ENCODE data around the gene INPP5A.

INPP5A gene

DNA sequence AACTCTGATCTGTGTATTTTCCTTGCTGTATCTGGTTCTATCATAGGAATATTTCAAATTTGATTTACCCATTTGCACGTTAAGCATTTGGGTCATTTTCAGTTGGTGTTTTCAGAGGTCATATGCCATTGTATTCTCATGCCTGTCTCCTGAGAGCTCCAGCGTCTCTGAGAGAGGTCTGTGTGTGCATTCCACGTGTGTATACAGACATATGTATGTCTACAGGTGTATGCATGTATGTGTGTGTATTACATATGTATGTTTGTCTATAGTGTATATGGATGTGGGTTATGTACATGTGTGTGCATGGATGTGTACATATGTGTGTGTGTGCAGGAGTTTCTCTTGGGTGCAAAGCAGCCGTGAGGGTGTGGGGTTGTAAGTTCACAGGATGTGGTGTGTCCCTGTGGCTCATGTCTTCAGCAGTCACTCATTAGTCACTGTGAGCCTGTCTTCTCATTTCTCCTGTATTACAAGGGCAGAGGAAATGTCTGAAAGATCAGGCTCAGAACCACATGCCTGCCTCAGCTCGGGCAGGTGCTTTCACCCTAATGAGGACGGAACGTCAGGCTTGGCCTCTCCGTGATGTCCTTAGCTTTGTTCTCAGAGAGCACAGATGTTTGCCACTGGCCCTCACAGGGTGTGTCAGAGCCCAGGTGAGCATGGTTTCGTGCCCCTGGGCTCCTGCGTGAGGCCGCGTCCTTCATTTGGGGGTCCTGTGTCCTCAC is 146.7 kb downstream of the INPP5A start:
- DNase-seq = no peak

DNA sequence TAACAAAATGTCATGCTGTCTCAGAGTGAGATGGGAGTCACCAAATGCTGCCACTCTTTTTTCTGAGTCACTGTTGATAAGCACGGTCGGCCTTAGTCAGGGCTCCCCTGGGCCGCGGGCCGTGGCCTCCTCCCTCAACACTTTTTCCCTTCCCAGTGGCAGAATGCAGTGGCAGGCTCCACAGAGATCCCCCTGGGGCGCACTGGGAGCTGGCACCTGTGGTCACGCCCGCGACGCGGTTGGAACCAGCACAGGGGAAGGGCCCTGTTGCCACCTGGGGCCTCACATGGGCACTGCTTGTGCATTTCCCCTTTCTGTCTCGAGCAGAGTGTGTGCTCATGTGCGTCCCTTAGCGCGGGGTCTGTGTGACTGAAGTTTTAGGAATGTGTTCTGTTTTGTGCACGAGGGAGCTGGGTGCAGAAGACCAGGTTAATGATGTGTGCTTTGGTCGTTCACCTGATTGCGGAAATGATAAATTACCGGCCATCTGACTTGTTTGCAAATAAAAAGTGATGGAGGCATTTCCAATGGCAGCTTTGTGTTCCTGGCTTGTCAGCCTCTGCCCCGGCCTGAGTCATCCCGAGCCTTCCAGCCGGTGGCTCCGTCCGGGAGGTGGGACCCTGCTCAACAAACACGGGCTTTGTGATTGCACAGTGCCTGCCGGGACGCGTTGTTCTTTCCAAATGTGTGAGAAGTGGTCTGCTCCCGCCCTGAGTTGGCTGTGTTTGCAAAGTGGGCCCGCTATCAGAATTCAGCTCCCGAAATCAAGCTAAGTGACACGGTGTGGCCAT is 147.7 kb downstream of the INPP5A start:
- DNase-seq = no peak

DNA sequence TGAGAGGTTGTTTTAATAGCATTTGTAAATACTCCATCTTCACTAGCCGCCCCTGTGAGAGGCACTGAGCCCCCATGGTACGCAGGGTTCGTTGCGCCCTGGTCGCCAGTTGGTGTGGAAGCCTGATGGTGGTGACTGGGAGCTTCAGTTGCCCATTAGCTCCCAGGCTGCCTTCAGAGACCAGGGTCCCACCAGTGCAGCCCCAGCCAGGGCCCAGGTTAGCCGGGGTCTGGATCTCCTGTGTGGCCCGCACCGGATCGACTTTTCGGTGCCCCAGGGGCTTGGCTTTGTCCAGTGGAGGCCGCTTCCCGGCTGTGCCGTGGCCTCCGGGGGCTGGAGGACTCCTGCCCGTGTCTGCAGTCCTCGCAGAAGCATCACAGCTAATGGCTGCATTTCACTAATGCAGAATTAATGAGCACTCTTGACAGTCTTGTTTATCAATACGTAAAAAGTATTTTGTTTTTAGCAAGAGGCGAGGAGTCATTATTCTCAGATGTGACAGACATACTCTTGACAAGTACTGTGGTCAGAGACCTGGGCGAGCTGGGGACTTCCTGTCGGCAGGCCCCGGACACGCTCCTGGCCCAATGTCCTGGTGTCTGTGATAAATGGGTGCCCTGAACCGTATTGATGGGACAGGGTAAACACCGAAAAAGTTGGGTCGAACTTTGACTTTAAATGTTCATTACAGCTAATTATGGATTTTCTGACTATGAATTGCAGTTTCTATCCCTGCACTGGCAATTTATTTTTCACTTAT is 148.5 kb downstream of the INPP5A start:
- DNase-seq = no peak

DNA sequence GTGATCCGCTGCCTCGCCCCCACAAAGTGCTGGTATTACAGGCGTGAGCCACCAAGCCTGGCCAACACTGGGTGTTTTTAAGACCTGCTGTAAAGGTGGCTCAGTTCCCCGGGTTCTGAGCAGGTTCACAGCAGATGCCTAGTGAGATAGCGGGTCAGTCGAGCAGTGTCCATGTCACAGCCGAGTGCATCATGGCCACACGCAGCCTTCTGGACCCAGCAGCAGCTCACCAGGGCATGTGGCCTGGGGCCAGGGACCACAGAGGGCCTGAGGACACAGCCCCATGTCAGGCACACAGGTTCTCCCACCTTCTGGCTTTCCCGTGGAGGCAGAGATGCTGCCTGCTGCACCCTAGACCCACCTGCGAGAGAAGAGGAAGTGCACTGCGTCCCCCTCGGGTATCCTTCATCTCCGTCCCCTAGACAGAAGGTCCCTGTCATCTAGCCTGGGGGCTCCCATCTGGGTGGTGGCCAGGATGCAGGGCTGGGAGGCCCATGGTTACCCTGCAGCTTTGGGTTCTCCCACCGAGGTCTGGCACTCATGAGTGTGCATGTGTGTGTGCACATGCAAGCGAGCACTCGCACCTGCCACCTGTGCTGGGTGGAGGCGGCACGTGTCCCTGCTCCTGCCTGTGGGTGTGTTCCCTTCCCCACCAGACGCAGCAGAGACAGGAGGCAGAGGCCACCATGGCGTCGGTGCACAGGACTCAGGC is 149.8 kb downstream of the INPP5A start:
- no peak for DNase-seq

DNA sequence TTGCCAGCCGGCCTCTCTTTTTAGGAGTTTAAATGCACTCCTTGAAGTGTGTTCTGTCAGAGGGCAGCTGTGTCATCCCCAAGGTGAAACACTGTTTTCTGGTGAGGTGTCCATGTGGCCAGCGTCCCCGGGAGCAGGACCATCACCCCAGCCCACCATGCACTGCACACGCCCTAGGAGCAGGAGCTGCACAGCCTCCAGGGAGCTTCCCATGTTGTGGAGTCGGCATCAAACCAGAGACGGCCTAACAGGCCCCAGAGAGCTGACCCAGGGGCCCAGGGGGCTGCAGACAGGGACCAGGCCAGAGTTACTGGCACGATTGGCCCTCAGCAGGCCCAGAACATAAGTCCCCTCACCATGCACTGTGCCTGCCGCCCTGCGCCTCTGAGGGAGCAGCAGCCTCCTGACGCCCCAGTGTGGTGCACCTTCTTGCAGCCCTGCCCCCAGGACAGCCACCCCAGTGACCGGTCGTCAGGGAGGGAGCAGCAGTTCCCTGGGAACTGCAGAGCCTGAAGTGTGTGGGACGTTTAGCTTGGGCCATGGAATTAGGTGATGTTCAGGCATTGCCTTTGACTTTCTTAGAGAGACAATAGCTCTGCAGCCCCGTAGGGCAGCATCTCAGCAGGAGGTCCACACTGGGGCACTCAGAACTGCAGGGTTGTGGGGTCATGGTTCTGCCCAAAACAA is 150.4 kb downstream of the INPP5A start:
- DNase-seq = no peak

DNA sequence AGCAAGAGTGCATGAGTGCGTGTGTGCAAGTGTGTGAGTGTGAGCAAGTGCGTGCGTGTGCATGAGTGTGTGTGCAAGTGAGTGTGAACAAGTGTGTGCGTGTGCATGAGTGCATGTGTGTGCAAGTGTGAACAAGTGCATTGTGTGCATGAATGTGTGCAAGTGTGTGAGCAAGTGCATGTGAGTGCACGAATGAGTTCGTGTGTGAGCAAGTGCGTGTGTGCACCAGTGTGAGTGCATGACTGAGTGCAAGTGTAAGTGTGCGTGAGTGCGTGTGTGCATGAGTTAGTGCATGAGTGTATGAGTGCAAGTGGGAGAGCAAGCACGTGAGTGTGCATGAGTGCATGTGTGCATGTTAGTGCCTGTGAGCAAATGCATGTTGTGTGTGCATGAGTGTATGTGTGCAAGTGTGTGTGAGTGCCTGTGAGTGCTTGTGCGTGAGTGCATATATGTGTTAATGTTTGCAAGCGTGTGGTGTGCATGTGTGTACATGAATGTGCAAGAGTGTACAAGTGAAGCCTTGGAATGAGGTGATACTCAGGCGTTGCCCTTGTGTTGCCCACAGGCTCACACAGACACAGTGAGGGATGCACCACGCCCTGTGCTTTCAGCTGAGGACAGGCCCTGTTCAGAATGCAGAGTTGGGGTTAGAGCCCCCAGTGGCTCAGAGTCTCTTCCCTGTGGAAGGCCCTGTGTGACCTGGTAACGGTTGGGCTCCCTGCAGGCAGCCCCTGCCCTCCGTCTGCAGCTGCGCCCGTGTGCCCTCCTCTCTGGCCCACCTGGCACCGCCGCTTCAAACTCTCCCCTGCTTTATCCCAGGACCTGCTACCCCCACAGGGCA is 151.2 kb downstream of the INPP5A start:
- no peak for DNase-seq

DNA sequence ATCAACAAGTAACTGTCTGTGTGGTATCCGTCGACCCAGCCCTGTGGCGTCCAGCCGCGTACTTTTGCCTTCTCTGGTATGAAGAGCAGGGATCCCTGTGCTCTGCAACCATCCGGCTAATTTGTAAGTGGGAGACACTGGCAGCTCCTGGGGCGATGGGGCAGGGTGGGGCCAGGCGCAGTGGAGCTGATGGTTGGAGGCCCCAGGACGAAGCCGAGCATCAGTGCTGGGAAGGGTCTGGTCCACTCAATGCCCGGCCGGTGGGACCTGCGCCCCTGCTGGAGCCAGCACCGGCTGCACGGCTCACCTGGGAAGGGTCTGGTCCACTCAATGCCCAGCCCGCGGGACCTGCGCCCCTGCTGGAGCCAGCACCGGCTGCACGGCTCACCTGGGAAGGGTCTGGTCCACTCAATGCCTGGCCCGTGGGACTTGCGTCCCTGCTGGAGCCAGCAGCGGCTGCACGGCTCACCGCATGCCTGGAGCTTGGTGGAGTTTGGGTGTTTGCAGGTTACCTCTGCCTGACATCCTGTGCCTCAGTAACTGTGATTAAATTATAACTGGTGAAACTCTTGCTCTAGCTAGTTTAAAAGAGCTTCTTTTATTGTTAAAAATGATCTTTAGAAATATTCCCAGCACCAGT is 152.3 kb downstream of the INPP5A start:
- DNase-seq = no peak

DNA sequence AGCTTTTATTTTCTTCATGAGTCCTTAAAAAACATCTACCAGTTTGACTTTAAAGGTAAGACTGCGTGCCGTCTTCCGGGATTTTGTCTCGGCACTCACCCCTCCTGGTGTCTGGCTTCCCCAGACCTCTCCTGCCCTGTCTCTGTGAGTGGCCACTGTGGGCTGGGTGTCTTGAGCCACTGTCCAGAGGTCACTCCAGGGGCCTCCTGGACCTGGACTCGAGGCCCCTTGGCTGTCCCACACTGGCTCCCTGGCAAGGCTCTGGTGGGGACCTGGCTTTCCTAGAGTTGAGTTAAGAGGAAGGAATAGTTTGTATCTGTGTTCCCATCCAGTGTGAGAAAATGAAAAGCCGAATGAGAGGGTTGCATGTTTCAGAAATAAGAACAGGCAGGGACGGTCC is 152.8 kb downstream of the INPP5A start:
- no peak for DNase-seq

DNA sequence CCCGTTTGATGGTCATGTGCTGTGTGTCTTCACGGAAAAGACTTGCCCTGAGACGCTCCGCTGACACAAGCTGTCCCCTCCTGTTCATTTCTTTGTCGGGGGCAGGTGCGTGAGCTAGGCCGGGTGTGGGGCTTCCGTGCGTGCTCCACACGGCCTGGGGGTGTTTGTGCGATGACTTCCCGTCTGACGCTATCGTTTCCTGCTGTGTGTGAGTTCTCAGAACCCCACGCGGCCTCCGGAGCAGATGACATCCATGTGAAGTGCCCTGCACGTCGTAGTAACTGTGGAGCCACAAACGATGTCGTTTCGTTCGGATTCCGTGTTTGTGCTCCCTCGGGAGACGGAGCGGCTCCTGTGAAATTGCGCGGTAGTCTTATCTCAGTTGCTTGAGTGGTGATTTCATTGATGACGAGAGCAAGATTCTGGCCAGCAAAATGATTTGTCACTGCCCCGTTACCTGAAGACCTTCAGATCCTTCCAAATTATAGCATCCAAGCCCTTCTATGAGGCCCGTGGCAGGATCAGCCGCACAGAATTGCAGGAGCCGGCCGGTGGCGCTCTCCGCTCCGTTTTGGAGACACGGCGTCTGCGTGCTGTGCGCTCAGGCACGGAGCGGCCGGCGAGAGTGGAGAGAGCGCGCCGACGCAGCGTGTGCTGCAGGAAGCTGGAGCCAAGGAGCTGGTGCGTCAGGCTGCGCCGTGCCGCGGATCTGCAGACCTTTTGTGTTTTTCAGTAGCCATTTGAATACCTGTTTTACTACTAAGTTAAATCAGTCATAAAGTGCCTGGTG is 153.4 kb downstream of the INPP5A start:
- no peak for DNase-seq

DNA sequence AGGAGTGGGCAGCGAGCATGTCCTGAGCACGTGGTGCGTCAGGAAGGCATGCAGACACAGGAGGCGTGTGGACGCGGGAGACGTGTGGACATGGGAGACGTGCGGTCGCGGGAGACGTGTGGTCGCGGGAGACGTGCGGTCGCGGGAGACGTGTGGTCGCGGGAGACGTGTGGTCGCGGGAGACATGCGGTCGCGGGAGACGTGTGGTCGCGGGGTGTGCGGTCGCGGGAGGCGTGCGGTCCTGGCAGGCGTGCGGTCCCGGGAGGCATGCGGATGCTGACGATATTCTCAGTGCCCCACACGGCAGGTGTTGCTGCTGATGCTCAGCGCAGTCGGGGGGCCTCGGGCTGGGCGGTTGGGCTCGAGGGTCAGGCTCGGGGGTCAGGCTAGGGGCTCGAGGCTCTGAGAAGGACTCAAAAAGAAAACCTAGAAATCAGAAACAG is 154.1 kb downstream of the INPP5A start:
- DNase-seq = no peak

DNA sequence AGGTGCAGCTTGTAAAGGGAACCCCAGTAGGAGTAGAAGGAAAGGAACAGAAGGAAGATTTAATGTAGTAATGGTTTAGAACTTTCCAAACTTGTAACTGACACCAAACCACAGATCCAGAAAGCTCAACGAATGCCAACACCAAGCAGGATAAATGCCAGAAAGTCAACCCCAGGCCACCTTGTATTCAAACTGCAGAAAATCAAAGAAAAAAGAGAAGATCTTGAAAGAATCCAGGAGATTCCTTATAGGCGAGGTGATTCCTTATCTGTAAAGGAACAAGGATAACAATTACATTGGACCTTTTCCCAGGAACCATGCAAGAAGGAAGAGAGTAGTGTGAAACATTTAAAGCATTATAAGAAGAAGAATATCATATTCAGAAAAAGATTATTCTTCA is 154.7 kb downstream of the INPP5A start:
- DNase-seq = no peak

DNA sequence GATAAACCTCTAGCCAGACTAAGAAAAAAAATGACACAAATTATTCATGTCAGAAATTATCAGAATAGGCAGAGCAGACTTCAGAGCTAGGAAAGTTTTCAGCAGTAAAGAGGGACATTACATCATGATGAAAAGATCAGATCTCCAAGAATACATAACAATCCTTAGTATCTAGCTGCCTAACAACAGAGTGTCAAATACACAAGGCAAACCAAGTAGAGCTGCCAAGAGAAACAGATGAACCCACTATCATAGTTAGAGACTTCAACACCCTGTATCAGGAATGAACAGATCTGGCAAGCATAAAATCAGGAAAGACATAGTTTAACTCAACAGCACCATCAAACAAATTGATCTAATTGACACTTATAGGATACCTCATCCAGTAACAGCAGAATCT is 156.1 kb downstream of the INPP5A start:
- DNase-seq = no peak

DNA sequence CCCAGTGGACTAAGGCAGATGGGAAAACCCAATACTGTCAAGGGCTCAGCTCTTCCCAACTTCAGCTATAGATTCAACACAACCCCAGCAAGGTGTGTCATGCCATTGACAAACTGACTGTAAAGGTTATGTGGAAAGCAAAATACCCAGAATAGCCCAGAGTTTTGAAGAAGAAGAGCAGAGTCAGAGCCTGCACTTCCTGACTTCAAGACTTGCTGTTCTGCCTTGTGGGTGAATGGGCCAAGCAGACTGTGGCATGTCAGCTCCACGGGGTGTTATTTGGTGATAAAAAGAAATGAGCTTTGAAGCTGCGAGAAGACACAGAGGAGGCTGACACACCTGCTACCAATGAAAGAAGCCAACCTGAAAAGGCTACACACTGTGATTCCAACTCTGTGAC is 158.6 kb downstream of the INPP5A start:
- DNase-seq = no peak

DNA sequence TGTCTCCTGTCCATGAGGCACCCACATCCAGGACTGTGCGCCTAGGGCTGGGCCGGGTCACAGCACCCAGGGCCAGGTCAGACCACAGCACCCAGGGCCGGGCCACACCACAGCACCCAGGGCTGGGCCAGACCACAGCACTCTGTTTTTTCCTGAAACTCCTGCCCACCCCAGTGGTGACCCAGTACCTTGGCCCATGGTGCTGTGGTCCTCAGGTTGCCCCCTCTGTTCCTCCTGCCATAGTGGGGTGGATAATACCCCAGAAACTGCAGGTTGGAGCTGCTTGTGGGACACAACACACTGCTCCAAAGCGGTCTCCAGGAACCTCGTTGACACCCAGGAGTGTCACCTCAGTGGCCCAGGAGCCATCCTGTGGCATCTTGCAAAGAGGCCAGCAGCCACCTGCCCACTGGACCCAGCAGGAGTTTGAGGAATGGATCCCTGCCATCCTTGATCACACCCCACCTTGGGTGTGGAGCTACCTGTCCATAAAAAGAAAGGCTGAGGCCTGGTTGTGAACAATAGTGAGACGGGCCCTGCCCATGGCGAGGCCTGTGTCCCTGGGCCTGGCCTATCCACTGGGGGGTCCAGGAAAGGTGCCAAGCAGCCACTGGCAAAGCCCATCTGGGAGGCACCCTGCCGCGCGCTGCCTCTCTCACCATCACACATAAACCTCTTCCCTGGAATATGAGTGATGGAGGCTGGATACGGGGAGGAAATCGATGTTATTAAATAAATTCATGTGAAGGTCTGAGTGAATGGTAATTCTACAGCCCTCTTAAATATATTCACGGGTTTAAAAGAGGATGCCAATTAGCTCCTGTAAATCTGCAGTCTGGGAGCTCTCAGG is 159.4 kb downstream of the INPP5A start:
- no peak for DNase-seq

DNA sequence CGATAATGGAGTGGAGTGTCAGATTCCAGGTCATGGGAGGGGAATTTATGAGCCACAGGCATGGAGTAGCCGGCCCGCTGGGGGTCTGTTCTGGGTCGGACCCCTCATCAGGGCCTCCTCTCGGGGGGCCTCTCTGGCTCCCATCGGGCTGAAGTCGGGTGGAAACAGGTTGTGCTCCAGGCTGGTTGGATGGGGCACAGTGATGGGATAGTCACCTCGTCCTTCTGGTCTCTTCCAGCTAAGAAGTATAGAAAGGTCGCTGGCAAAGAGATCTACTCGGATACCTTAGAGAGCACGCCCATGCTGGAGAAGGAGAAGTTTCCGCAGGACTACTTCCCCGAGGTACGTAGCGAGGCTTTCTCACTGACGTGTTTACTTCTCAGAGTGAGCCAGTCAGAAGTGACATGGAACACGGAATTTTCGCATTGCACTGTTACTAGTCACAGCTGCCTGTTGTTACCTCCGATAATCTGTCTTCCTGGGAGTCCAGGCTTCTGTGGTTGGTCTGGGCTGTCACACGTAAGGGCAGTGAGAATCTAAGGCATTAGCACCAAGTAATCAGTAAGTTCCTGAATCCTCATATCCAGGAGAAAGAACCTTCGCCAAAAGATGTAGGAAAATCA is 160.1 kb downstream of the INPP5A start:
- DNase-seq = no peak

DNA sequence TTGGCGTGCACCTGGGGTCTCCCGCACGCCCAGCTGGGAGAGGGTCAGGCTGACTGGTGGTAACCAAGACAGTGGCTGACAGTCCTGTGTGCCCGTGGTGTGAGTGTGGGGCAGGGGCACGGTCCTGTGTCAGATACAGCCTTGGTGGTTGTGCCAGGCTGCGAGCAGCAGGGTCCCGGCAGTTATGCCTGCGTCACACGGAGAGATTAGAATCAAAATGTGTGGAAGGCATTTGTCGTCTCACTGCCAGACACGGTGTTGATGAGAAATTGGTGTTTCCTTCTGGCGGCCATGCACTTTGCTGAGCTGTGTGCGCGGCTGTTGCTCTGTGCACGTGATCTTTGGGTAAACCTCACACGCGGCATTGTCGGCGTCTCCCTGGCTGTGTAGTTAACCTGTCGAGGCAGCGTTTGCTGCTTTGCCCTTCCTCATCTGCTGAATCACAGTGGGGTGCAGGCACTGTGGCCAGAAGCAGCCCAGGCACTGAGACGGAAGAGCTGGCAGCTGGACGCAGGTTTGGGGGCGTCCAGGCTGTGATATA is 160.7 kb downstream of the INPP5A start:
- no peak for DNase-seq

DNA sequence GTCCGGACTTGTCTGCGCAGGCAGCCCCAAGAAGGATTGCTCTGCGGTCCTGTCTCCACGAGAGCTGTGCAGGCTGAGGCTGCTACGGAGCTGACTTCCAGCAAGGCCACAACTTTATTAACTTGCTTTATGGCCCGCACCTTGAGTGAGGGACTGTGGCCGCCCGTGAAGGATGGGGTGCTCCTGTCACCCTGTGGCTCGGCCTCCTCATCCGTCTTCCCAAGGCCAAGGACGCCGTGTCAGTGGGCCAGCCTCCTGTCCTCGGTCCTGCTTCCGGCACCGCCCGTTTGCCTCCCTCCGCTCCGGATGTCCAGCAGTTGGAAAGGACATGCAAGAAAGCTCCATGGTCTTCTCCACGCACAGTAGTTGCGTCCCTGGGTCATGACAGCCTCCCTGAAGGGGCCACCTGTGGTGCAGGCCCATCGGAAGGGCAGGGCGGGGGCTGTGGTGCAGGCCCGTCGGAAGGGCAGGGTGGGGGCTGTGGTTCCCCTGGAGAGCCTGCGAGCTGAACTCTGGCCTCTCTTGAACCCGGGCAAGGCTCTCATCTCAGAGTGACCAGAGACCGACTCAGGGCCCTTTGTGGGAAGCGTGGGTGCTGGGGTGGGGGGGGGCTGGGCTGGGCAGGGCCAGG is 161.3 kb downstream of the INPP5A start:
- DNase-seq = no peak

Data from NCI-H187 treated with DMSO at 0.1 percent for 48 hours (cell line).